GM18498 (cell line): Measurements from ENCODE around the gene WDR49.

Source experiments
- ATAC-seq: cut with Tn5 transposase; IDR thresholded peaks from one replicate; pipeline ENCODE4 v1.9.1; 2021; ENCODE audit warnings: mild to moderate bottlenecking, moderate library complexity; ENCODE audit not compliant: unreplicated experiment

WDR49 gene

GRCh38 chr3:167491621-167492020, 162.1 kb downstream of the WDR49 start:
- no peak for ATAC-seq

- no peak for ATAC-seq
These were observed 164.2 kb downstream of the WDR49 start for GRCh38 chr3:167489571-167489970.

- ATAC-seq = no peak
These were observed 166.2 kb downstream of the WDR49 start for GRCh38 chr3:167487556-167487955.

- ATAC-seq = no peak
These were observed 169.2 kb downstream of the WDR49 start for GRCh38 chr3:167484551-167484950.

GRCh38 chr3:167483708-167484475, 169.8 kb downstream of the WDR49 start:
- no peak for ATAC-seq

- ATAC-seq = no peak
These were observed 172.6 kb downstream of the WDR49 start for GRCh38 chr3:167481164-167481563.

GRCh38 chr3:167480748-167481147, 173.0 kb downstream of the WDR49 start:
- no peak for ATAC-seq

- ATAC-seq = no peak
These were observed 179.9 kb downstream of the WDR49 start, which contains the start of gene SERPINI2 for GRCh38 chr3:167473863-167474262. Gene SERPINI2, minus strand, starts transcription at chr3:167474042. Its CDS starts 2,208 bp downstream, at chr3:167471834.

- ATAC-seq = no peak
These were observed 184.4 kb downstream of the WDR49 start for GRCh38 chr3:167469381-167469780.

GRCh38 chr3:167467848-167468611, 185.7 kb downstream of the WDR49 start:
- no peak for ATAC-seq

GRCh38 chr3:167466966-167467365, 186.8 kb downstream of the WDR49 start:
- ATAC-seq = no peak

- ATAC-seq = no peak
These were observed 197.5 kb downstream of the WDR49 start for GRCh38 chr3:167456157-167456799.

GRCh38 chr3:167453815-167454214, 199.9 kb downstream of the WDR49 start:
- no peak for ATAC-seq

- no peak for ATAC-seq
These were observed 202.5 kb downstream of the WDR49 start for GRCh38 chr3:167451282-167451681.

GRCh38 chr3:167450675-167451074, 203.1 kb downstream of the WDR49 start:
- ATAC-seq = no peak

GRCh38 chr3:167450195-167450594, 203.5 kb downstream of the WDR49 start:
- no peak for ATAC-seq

- no peak for ATAC-seq
These were observed 208.3 kb downstream of the WDR49 start for GRCh38 chr3:167445491-167445890.

- ATAC-seq = no peak
These were observed 212.5 kb downstream of the WDR49 start for GRCh38 chr3:167441256-167441655.

GRCh38 chr3:167437428-167438139, 216.2 kb downstream of the WDR49 start:
- ATAC-seq = no peak
